GM12878 (cell line): ENCODE results near the gene ULBP1.

Experiments used
- CEBPB ChIP-seq, 2 experiments: fragments of 150-350 bp in 1 of 2; IDR thresholded peaks; 2 replicates each; pipeline ENCODE4 v1.6.1; 2012 to 2014; ENCODE audit warnings: low read depth in 2 of 2, low read length in 2 of 2, borderline replicate concordance in 1 of 2, inconsistent platforms in 1 of 2
- HDAC6 ChIP-seq: fragments of 200-600 bp; sonication (generic); IDR thresholded peaks from one replicate; pipeline ENCODE4 v1.8.0; 2017; ENCODE audit warnings: antibody characterized with exemption; ENCODE audit not compliant: unreplicated experiment
- POLR2A ChIP-seq: IDR thresholded peaks from 2 replicates; pipeline ENCODE4 v1.6.1; 2011; ENCODE audit warnings: low read depth, mild to moderate bottlenecking, low read length
- SMAD1 ChIP-seq: fragments of 450-650 bp; IDR thresholded peaks from 2 replicates; pipeline ENCODE4 v1.6.1; 2018; ENCODE audit warnings: mild to moderate bottlenecking, low read depth; ENCODE audit not compliant: partially characterized antibody
- YY1 ChIP-seq: IDR thresholded peaks from 2 replicates; pipeline ENCODE4 v1.6.1; 2011; ENCODE audit warnings: low read depth, mild to moderate bottlenecking, low read length
- ZZZ3 ChIP-seq: IDR thresholded peaks from 2 replicates; pipeline ENCODE4 v1.6.1; 2011; ENCODE audit warnings: low read depth; ENCODE audit not compliant: control insufficient read depth, insufficient read length
- TF ChIP-seq, protein P1 (sequence below), 3 experiments: IDR thresholded peaks in 2 of 3; conservative IDR thresholded peaks in 1 of 3; 2 replicates each; pipeline ENCODE4 v1.5.1; 2011; ENCODE audit warnings: low read depth in 3 of 3, low read length in 3 of 3, mild to moderate bottlenecking in 3 of 3, control low read depth in 2 of 3, moderate library complexity in 2 of 3, inconsistent platforms in 1 of 3, mixed read lengths in 1 of 3; ENCODE audit not compliant: control insufficient read depth in 2 of 3, insufficient read depth in 1 of 3; ENCODE audit errors: extremely low read depth in 1 of 3
- TF ChIP-seq, protein P2 (sequence below): fragments of 450-650 bp; IDR thresholded peaks from 2 replicates; pipeline ENCODE4 v1.6.1; 2017; ENCODE audit warnings: antibody characterized with exemption, mild to moderate bottlenecking, moderate library complexity

DNA sequence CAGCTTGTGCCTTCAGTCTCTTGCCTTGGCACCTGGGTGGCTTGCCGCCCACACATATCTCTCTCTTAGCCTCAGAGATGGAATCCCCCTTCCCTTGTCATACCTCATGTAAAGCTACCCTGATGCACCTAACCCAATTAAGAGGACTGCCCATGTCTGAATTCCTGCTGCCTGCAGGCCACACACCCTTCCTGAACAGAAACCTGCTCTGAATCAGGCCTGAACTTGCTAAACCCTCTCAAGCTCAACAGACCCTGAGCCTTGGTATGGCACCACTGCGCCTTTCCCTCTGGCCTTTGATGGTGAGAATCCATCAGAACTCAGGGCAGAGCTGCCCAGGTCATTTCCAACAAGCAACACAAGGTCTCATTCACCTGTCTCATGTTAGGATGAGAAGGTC is 46.1 kb upstream of the ULBP1 start:
- TF ChIP-seq POLR2A (no peak), YY1 (no peak), HDAC6 (no peak), ZZZ3 (no peak), CEBPB (IDR thresholded peaks at IDR 0.05; ENCODE audit: borderline replicate concordance in 1 of 2, low read depth in 2 of 2, low read length in 2 of 2) (no peak), SMAD1 (no peak)
- TF ChIP-seq, protein P1, sequence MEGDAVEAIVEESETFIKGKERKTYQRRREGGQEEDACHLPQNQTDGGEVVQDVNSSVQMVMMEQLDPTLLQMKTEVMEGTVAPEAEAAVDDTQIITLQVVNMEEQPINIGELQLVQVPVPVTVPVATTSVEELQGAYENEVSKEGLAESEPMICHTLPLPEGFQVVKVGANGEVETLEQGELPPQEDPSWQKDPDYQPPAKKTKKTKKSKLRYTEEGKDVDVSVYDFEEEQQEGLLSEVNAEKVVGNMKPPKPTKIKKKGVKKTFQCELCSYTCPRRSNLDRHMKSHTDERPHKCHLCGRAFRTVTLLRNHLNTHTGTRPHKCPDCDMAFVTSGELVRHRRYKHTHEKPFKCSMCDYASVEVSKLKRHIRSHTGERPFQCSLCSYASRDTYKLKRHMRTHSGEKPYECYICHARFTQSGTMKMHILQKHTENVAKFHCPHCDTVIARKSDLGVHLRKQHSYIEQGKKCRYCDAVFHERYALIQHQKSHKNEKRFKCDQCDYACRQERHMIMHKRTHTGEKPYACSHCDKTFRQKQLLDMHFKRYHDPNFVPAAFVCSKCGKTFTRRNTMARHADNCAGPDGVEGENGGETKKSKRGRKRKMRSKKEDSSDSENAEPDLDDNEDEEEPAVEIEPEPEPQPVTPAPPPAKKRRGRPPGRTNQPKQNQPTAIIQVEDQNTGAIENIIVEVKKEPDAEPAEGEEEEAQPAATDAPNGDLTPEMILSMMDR (IDR thresholded peaks at IDR 0.05 in 2 of 3, conservative IDR thresholded peaks at IDR 0.05 in 1 of 3; ENCODE audit: control insufficient read depth in 2 of 3, extremely low read depth in 1 of 3, insufficient read depth in 1 of 3, low read depth in 3 of 3, low read length in 3 of 3) = no peak
- TF ChIP-seq, protein P2, sequence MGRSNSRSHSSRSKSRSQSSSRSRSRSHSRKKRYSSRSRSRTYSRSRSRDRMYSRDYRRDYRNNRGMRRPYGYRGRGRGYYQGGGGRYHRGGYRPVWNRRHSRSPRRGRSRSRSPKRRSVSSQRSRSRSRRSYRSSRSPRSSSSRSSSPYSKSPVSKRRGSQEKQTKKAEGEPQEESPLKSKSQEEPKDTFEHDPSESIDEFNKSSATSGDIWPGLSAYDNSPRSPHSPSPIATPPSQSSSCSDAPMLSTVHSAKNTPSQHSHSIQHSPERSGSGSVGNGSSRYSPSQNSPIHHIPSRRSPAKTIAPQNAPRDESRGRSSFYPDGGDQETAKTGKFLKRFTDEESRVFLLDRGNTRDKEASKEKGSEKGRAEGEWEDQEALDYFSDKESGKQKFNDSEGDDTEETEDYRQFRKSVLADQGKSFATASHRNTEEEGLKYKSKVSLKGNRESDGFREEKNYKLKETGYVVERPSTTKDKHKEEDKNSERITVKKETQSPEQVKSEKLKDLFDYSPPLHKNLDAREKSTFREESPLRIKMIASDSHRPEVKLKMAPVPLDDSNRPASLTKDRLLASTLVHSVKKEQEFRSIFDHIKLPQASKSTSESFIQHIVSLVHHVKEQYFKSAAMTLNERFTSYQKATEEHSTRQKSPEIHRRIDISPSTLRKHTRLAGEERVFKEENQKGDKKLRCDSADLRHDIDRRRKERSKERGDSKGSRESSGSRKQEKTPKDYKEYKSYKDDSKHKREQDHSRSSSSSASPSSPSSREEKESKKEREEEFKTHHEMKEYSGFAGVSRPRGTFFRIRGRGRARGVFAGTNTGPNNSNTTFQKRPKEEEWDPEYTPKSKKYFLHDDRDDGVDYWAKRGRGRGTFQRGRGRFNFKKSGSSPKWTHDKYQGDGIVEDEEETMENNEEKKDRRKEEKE = no peak
